H9 (cell line): ENCODE measurements around the gene TRPM4. TPM values are rescaled to one million over a fixed set of nuclear protein-coding genes. Genes with fewer than 3 reads are reported as not detected.

Experiments
- DNase-seq: peaks from one replicate; pipeline ENCODE4 v3.0.0-alpha.2; 2017
- H2AFZ ChIP-seq: one replicate; pipeline ENCODE4 v1.6.1; 2013; ENCODE audit warnings: mild to moderate bottlenecking, low read length, control low read depth, moderate library complexity
- H2AK5ac ChIP-seq: 2 replicates; pipeline ENCODE4 v1.6.1; 2013; ENCODE audit warnings: low read length, control low read depth, mixed read lengths; ENCODE audit not compliant: insufficient read length
- H2BK120ac ChIP-seq: one replicate; pipeline ENCODE4 v1.6.1; 2013; ENCODE audit warnings: low read depth, mild to moderate bottlenecking, low read length, control low read depth, inconsistent platforms; ENCODE audit not compliant: poor library complexity, severe bottlenecking
- H2BK12ac ChIP-seq: 2 replicates; pipeline ENCODE4 v1.6.1; 2013; ENCODE audit warnings: low read length, control low read depth, mixed read lengths, low read depth; ENCODE audit not compliant: insufficient read length
- H2BK15ac ChIP-seq: 2 replicates; pipeline ENCODE4 v1.6.1; 2013; ENCODE audit warnings: low read depth, low read length, control low read depth
- H2BK20ac ChIP-seq: one replicate; pipeline ENCODE4 v1.6.1; 2013; ENCODE audit warnings: low read depth, mild to moderate bottlenecking, low read length, control low read depth, inconsistent platforms; ENCODE audit not compliant: poor library complexity, severe bottlenecking
- H2BK5ac ChIP-seq: 2 replicates; pipeline ENCODE4 v1.6.1; 2013; ENCODE audit warnings: low read length, control low read depth, mixed read lengths; ENCODE audit not compliant: insufficient read length
- H3K14ac ChIP-seq: 2 replicates; pipeline ENCODE4 v1.6.1; 2013; ENCODE audit warnings: low read length, control low read depth; ENCODE audit not compliant: insufficient read depth
- H3K18ac ChIP-seq: 2 replicates; pipeline ENCODE4 v1.6.1; 2013; ENCODE audit warnings: low read depth, mild to moderate bottlenecking, mixed read lengths, low read length, control low read depth; ENCODE audit not compliant: insufficient read length
- H3K23ac ChIP-seq: 2 replicates; pipeline ENCODE4 v1.6.1; 2013; ENCODE audit warnings: low read length, control low read depth, mixed read lengths, low read depth; ENCODE audit not compliant: insufficient read length
- H3K23me2 ChIP-seq: 2 replicates; pipeline ENCODE4 v1.6.1; 2013; ENCODE audit warnings: low read depth, mild to moderate bottlenecking, mixed read lengths, low read length, control low read depth; ENCODE audit not compliant: insufficient read length, poor library complexity, severe bottlenecking
- H3K27ac ChIP-seq: 2 replicates; pipeline ENCODE4 v1.5.1; 2013; ENCODE audit warnings: low read length, control low read depth, mixed read lengths, low read depth; ENCODE audit not compliant: insufficient read length
- H3K27me3 ChIP-seq: 2 replicates; pipeline ENCODE4 v1.6.1; 2013; ENCODE audit warnings: low read length, control low read depth, inconsistent platforms; ENCODE audit not compliant: insufficient read depth
- H3K4ac ChIP-seq: 2 replicates; pipeline ENCODE4 v1.6.1; 2013; ENCODE audit warnings: low read depth, mild to moderate bottlenecking, control low read depth, inconsistent platforms, low read length, moderate library complexity
- H3K4me1 ChIP-seq: 2 replicates; pipeline ENCODE4 v1.6.1; 2013; ENCODE audit warnings: low read length, control low read depth, inconsistent platforms; ENCODE audit not compliant: insufficient read depth
- H3K4me2 ChIP-seq: 2 replicates; pipeline ENCODE4 v1.6.1; 2013; ENCODE audit warnings: low read length, control low read depth, mixed read lengths; ENCODE audit not compliant: insufficient read length, insufficient read depth
- H3K56ac ChIP-seq: 2 replicates; pipeline ENCODE4 v1.6.1; 2013; ENCODE audit warnings: low read depth, mild to moderate bottlenecking, mixed read lengths, low read length, control low read depth; ENCODE audit not compliant: insufficient read length
- H3K79me1 ChIP-seq: 2 replicates; pipeline ENCODE4 v1.6.1; 2013; ENCODE audit warnings: low read depth, mild to moderate bottlenecking, moderate library complexity, low read length, control low read depth, inconsistent platforms; ENCODE audit not compliant: insufficient read depth, poor library complexity, severe bottlenecking
- H3K79me2 ChIP-seq: 2 replicates; pipeline ENCODE4 v1.6.1; 2013; ENCODE audit warnings: low read length, control low read depth, inconsistent platforms; ENCODE audit not compliant: insufficient read depth
- H3K9ac ChIP-seq: 2 replicates; pipeline ENCODE4 v1.6.1; 2013; ENCODE audit warnings: low read length, control low read depth, mixed read lengths; ENCODE audit not compliant: insufficient read length; ENCODE audit errors: extremely low read depth
- H3K9me3 ChIP-seq: one replicate; pipeline ENCODE4 v1.6.1; 2013; ENCODE audit warnings: low read depth, low read length, inconsistent platforms; ENCODE audit not compliant: control insufficient read depth
- H3T11ph ChIP-seq: one replicate; pipeline ENCODE4 v1.6.1; 2013; ENCODE audit warnings: mild to moderate bottlenecking, low read length, control low read depth, inconsistent platforms
- H4K20me1 ChIP-seq: one replicate; pipeline ENCODE4 v1.6.1; 2013; ENCODE audit not compliant: control insufficient read depth, insufficient read length, insufficient read depth
- H4K5ac ChIP-seq: 2 replicates; pipeline ENCODE4 v1.6.1; 2013; ENCODE audit warnings: low read depth, mild to moderate bottlenecking, mixed read lengths, low read length, control low read depth; ENCODE audit not compliant: insufficient read length
- H4K8ac ChIP-seq: replicated peaks from 2 replicates; pipeline ENCODE4 v1.6.1; 2013; ENCODE audit warnings: low read length, control low read depth, mixed read lengths, low read depth; ENCODE audit not compliant: insufficient read length
- H4K91ac ChIP-seq: 2 replicates; pipeline ENCODE4 v1.6.1; 2013; ENCODE audit warnings: low read depth, mild to moderate bottlenecking, moderate library complexity, mixed read lengths, low read length, control low read depth; ENCODE audit not compliant: insufficient read length
- H3K27ac Mint-ChIP-seq, 3 experiments: 2 replicates in 2 of 3; 3 replicates in 1 of 3; pipeline ENCODE4 v1.8.0; 2020 to 2021; ENCODE audit warnings: mixed read lengths in 3 of 3, mild to moderate bottlenecking in 1 of 3, moderate library complexity in 1 of 3
- H3K27me3 Mint-ChIP-seq: 2 replicates; pipeline ENCODE4 v1.8.0; 2021; ENCODE audit warnings: low read depth, mild to moderate bottlenecking, moderate library complexity, mixed read lengths
- H3K36me3 Mint-ChIP-seq, 3 experiments: 2 replicates in 2 of 3; 3 replicates in 1 of 3; pipeline ENCODE4 v1.8.0; 2020 to 2021; ENCODE audit warnings: low read depth in 3 of 3, mixed read lengths in 3 of 3; ENCODE audit not compliant: insufficient read depth in 1 of 3
- H3K4me1 Mint-ChIP-seq, 2 experiments: 2 replicates each; pipeline ENCODE4 v1.8.0; 2020; ENCODE audit warnings: mixed read lengths in 2 of 2
- H3K4me3 Mint-ChIP-seq, 2 experiments: 2 replicates in 1 of 2; 3 replicates in 1 of 2; pipeline ENCODE4 v1.8.0; 2020 to 2021; ENCODE audit warnings: mild to moderate bottlenecking in 2 of 2, mixed read lengths in 2 of 2, moderate library complexity in 1 of 2
- H3K9me3 Mint-ChIP-seq, 2 experiments: 2 replicates in 1 of 2; 3 replicates in 1 of 2; pipeline ENCODE4 v1.8.0; 2020; ENCODE audit warnings: mild to moderate bottlenecking in 2 of 2, mixed read lengths in 2 of 2, moderate library complexity in 1 of 2
- CTCF ChIP-seq: fragments of 200-600 bp; sonication (generic); conservative IDR thresholded peaks from 3 replicates; pipeline ENCODE4 v1.8.0; 2021; ENCODE audit warnings: antibody characterized with exemption, mild to moderate bottlenecking
- WGBS: extraction: QIAGEN DNeasy Blood & Tissue Kit; methylation state at CpG from one replicate; pipeline ENCODE4 v1.1.7; 2013; ENCODE audit warnings: missing lambda C conversion rate, low lambda C conversion rate, mixed read lengths; ENCODE audit not compliant: insufficient read length; ENCODE audit errors: extremely low coverage; 5-methylcytosine and 5-hydroxymethylcytosine counted together
- total RNA-seq: library from RNA; stranded (reverse); gene quantifications from 2 replicates; pipeline ENCODE4 v1.2.1, GENCODE V29; 2021

The TRPM4 gene
- total RNA-seq, 1 experiment from 2014 or later: 6.9 TPM

- H3K4me1 Mint-ChIP-seq: peaks cover 20 to 40% of the 10 kb centered on the region in 2 experiments
- no peak overlapping the region for H4K8ac ChIP-seq
- H3K4me2 ChIP-seq: no peak overlapping the region
- H3K27me3 ChIP-seq: no peaks in the 10 kb centered on the region
- peaks cover 3% of the 10 kb centered on the region for H3K27me3 Mint-ChIP-seq
- WGBS: no CpG with 5 or more reads among the region's 5 CpGs
- no peaks in the 10 kb centered on the region for H4K20me1 ChIP-seq
- H3K18ac ChIP-seq: no peak overlapping the region
- no peak overlapping the region for H3K14ac ChIP-seq
- no peak overlapping the region for H2BK20ac ChIP-seq
- H2AK5ac ChIP-seq: no peak overlapping the region
- no peak overlapping the region for H3K56ac ChIP-seq
- no peak overlapping the region for H4K91ac ChIP-seq
- no peak overlapping the region for H3K27ac ChIP-seq
- TF ChIP-seq CTCF: no peak
- H3K79me1 ChIP-seq: no peaks in the 10 kb centered on the region
- no peak overlapping the region for H3T11ph ChIP-seq
- H3K9me3 ChIP-seq: no peaks in the 10 kb centered on the region
- no peak overlapping the region for H4K5ac ChIP-seq
- no peak overlapping the region; a peak in 1 of 5 replicates for H3K4me3 Mint-ChIP-seq
- no peaks in the 10 kb centered on the region for H3K79me2 ChIP-seq
- no peak overlapping the region for H2BK5ac ChIP-seq
- H3K36me3 Mint-ChIP-seq: peaks cover 35 to 47% (median 40%) of the 10 kb centered on the region in 3 experiments
- peaks cover 0 to 3% of the 10 kb centered on the region in 2 experiments; a peak in 1 of 5 replicates for H3K9me3 Mint-ChIP-seq
- H2BK120ac ChIP-seq: no peak overlapping the region
- no peak overlapping the region for H2AFZ ChIP-seq
- H2BK15ac ChIP-seq: no peak overlapping the region
- H3K4me1 ChIP-seq: no peaks in the 10 kb centered on the region; the same call in 1 of the 2 replicates
- no peak overlapping the region for H3K9ac ChIP-seq
- no peak overlapping the region for H2BK12ac ChIP-seq
- H3K4ac ChIP-seq: no peak overlapping the region
- no peak overlapping the region for H3K23ac ChIP-seq
- DNase-seq: no peak
- H3K23me2 ChIP-seq: peaks cover 3% of the 10 kb centered on the region
- peak overlapping the region in 1 of 3 experiments; percentile 70; a peak in 3 of 7 replicates for H3K27ac Mint-ChIP-seq
These were observed 21.9 kb upstream of the TRPM4 start for GRCh38 chr19:49135686-49136085.
